ENCODE results near the gene COG4. TPM values are rescaled to one million over a fixed set of nuclear protein-coding genes. Genes with fewer than 3 reads are reported as not detected.

Gene COG4
- total RNA-seq, 6 experiments from 2014 or later, result 70.2 to 91.7 (median 80.2) TPM

DNA sequence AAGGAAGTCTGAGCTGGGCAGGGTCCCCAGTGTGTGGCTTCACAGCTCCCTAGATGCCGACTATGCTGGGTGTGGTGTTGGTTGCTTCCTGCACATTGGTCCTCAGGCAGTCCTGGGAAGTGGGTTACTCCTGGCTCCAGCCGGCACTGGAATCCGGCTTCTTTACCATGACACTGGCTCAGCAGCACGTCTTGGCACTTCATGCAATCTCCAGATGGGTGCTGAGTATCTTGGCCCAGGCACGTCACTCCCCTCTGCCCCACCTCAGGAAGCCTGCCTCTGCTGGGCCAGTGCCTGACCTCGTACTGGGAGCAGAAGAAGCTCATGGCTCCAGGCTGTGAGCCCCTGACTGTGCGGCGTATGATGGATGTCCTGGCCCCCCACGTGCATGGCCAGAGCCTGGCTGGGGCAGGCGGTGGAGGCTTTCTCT, 44.4 kb downstream of the COG4 start:
- DNase-seq, result no peak
- no peaks in the 10 kb centered on the region; the same call in 1 of the 2 replicates for H3K27me3 Mint-ChIP-seq (ENCODE audit: insufficient read depth)
- TF ChIP-seq CTCF (IDR thresholded peaks at IDR 0.05), result no peak
- H3K36me3 Mint-ChIP-seq (ENCODE audit: low read depth), result peaks cover 12% of the 10 kb centered on the region
- H3K4me1 Mint-ChIP-seq (ENCODE audit: low read depth), result peaks cover 32% of the 10 kb centered on the region
- H3K9me3 Mint-ChIP-seq, result no peaks in the 10 kb centered on the region
- no peak overlapping the region; the same call in 1 of the 2 replicates for H3K27ac Mint-ChIP-seq
- H3K4me3 Mint-ChIP-seq, result no peak overlapping the region

GRCh38 chr16:70478169-70478568, 45.2 kb downstream of the COG4 start:
- TF ChIP-seq CTCF (IDR thresholded peaks at IDR 0.05), result no peak
- no peak for DNase-seq
- Mint-ChIP-seq H3K4me3 (no peak overlapping the region), H3K9me3 (no peaks in the 10 kb centered on the region), H3K27ac (0 out of 2 replicates have a peak overlapping the region, but pooled peaks have one; percentile 33), H3K36me3 (ENCODE audit: low read depth) (peaks cover 6% of the 10 kb centered on the region), H3K4me1 (ENCODE audit: low read depth) (peaks cover 32% of the 10 kb centered on the region), H3K27me3 (ENCODE audit: insufficient read depth) (peaks cover 2% of the 10 kb centered on the region; the same call in 1 of the 2 replicates)

- Mint-ChIP-seq H3K4me3 (peak overlapping the region; percentile 66), H3K9me3 (no peaks in the 10 kb centered on the region), H3K27ac (peak overlapping the region; percentile 79), H3K4me1 (ENCODE audit: low read depth) (peaks cover 20% of the 10 kb centered on the region), H3K27me3 (ENCODE audit: insufficient read depth) (peaks cover 2% of the 10 kb centered on the region; the same call in 1 of the 2 replicates), H3K36me3 (ENCODE audit: low read depth) (no peaks in the 10 kb centered on the region; the same call in 1 of the 2 replicates)
- peak; percentile 76 for DNase-seq
- TF ChIP-seq CTCF (IDR thresholded peaks at IDR 0.05), result no peak
Observed at GRCh38 chr16:70476272-70477020, 46.9 kb downstream of the COG4 start.

DNA sequence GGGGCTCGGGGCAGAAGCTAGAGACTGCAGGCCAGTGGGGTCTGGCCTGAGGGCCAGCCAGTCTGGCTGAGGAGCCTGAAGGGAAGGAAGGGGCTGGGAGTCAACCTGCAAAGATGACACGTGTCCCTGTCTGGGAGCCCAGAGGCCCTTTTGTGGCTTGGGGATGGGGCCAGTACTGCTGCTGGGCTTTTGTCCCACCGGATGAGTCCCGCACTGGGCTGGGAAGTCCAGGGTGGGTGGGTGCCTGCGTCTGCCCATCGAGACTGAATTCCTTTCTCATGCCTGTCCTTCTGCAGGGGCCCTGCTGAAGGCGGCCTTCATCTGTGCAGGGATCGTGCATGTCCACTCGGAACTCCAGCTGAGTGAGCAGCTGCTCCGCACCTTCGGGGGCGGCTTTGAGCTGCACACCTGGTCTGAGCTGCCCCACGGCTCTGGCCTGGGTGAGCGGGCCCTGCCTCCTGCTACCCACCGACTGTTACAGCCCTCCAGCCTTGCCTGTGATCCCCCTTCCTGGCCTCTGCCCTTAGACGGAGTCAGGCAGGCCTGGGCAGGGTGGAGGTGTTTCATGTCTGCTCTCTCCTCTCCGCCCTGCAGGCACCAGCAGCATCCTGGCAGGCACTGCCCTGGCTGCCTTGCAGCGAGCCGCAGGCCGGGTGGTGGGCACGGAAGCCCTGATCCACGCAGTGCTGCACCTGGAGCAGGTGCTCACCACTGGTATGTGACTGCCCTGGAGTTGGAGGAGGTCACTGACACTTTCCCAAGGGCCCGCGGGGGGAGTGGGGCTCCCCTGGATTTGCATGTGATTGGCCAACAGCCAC, 48.1 kb downstream of the COG4 start:
- Mint-ChIP-seq H3K4me3 (no peak overlapping the region), H3K9me3 (no peaks in the 10 kb centered on the region), H3K4me1 (ENCODE audit: low read depth) (peaks cover 20% of the 10 kb centered on the region), H3K36me3 (ENCODE audit: low read depth) (no peaks in the 10 kb centered on the region; the same call in 1 of the 2 replicates), H3K27ac (no peak overlapping the region), H3K27me3 (ENCODE audit: insufficient read depth) (peaks cover 2% of the 10 kb centered on the region; the same call in 1 of the 2 replicates)
- no peak for TF ChIP-seq CTCF (IDR thresholded peaks at IDR 0.05)
- DNase-seq, result no peak

- DNase-seq, result no peak
- H3K9me3 Mint-ChIP-seq, result no peaks in the 10 kb centered on the region
- H3K27me3 Mint-ChIP-seq (ENCODE audit: insufficient read depth), result peaks cover 2% of the 10 kb centered on the region; the same call in 1 of the 2 replicates
- no peak overlapping the region for H3K27ac Mint-ChIP-seq
- TF ChIP-seq CTCF (IDR thresholded peaks at IDR 0.05), result no peak
- no peak overlapping the region for H3K4me3 Mint-ChIP-seq
- H3K4me1 Mint-ChIP-seq (ENCODE audit: low read depth), result peaks cover 20% of the 10 kb centered on the region
- H3K36me3 Mint-ChIP-seq (ENCODE audit: low read depth), result no peaks in the 10 kb centered on the region; the same call in 1 of the 2 replicates
Observed at GRCh38 chr16:70474320-70475053, 48.9 kb downstream of the COG4 start.
